Natural killer cell (primary cell): ENCODE results near the gene RFLNA. TPM values are rescaled to one million over a fixed set of nuclear protein-coding genes. Genes with fewer than 3 reads are reported as not detected.

Experiments
- ATAC-seq, 3 donors: fragments of 150-1000 bp in 2 of 3; fragments of 200-7000 bp in 1 of 3; cut with Tn5 transposase; 1 replicate in 1 of 3; 2 replicates in 2 of 3; pipeline ENCODE4 v1.10.0; 2021; ENCODE audit warnings: mild to moderate bottlenecking in 2 of 3, moderate library complexity in 2 of 3
- DNase-seq, 2 donors: peaks; one replicate each; pipeline versions ENCODE4 v3.0.0 to v3.0.0-alpha.2; 2013 to 2021; ENCODE audit warnings: mixed read lengths in 1 of 2
- H3K27ac ChIP-seq: one replicate; pipeline ENCODE4 v1.5.1; 2013; ENCODE audit warnings: mild to moderate bottlenecking, low read length
- H3K27me3 ChIP-seq: one replicate; pipeline ENCODE4 v1.6.1; 2013; ENCODE audit warnings: low read length; ENCODE audit not compliant: control insufficient read depth, insufficient read depth
- H3K36me3 ChIP-seq: one replicate; pipeline ENCODE4 v1.6.1; 2013; ENCODE audit warnings: low read length; ENCODE audit not compliant: control insufficient read depth, insufficient read depth
- H3K4me1 ChIP-seq: one replicate; pipeline ENCODE4 v1.6.1; 2013; ENCODE audit warnings: low read length; ENCODE audit not compliant: control insufficient read depth, insufficient read depth
- H3K4me3 ChIP-seq: one replicate; pipeline ENCODE4 v1.5.1; 2013; ENCODE audit warnings: low read length
- H3K9me3 ChIP-seq: one replicate; pipeline ENCODE4 v1.6.1; 2013; ENCODE audit warnings: low read length; ENCODE audit not compliant: control insufficient read depth, insufficient read depth
- H3K27ac Mint-ChIP-seq, 2 donors: one replicate each; pipeline ENCODE4 v1.8.0; 2022; ENCODE audit warnings: mild to moderate bottlenecking in 2 of 2, mixed read lengths in 2 of 2, moderate library complexity in 1 of 2
- H3K27me3 Mint-ChIP-seq, 2 donors: one replicate each; pipeline ENCODE4 v1.8.0; 2022; ENCODE audit warnings: low read depth in 2 of 2, mixed read lengths in 2 of 2
- H3K36me3 Mint-ChIP-seq: one replicate; pipeline ENCODE4 v1.8.0; 2022; ENCODE audit warnings: mixed read lengths
- H3K4me1 Mint-ChIP-seq, 2 donors: one replicate each; pipeline ENCODE4 v1.8.0; 2022; ENCODE audit warnings: mixed read lengths in 2 of 2
- H3K4me3 Mint-ChIP-seq: one replicate; pipeline ENCODE4 v1.8.0; 2022; ENCODE audit warnings: mild to moderate bottlenecking, moderate library complexity, mixed read lengths
- H3K9me3 Mint-ChIP-seq, 2 donors: one replicate each; pipeline ENCODE4 v1.8.0; 2022; ENCODE audit warnings: mixed read lengths in 2 of 2
- WGBS: methylation state at CpG from one replicate; pipeline ENCODE4 v1.1.7; 2013; ENCODE audit warnings: missing lambda C conversion rate; ENCODE audit not compliant: insufficient coverage; 5-methylcytosine and 5-hydroxymethylcytosine counted together
- intact Hi-C: fragments of 100-400 bp; cut with micrococcal nuclease; formaldehyde crosslinking; loops from one replicate; pipeline ENCODE4 v1.14.2; 2022
- total RNA-seq, 4 donors: library from RNA; stranded (reverse); fragments of 120-200 nt in 1 of 4; gene quantifications; one replicate each; pipeline versions ENCODE4 v1.2.3 to v1.2.4, GENCODE V29; 2013 to 2022
- TF ChIP-seq, protein P1 (sequence below): fragments of 200-600 bp; IDR thresholded peaks from one replicate; pipeline ENCODE4 v1.8.0; 2022; ENCODE audit warnings: antibody characterized with exemption

Gene RFLNA
- total RNA-seq, 3 donors from 2014 or later (not counting 1 experiment from before 2014, with no cell fraction given): 0.85 TPM; not detected in 2

DNA sequence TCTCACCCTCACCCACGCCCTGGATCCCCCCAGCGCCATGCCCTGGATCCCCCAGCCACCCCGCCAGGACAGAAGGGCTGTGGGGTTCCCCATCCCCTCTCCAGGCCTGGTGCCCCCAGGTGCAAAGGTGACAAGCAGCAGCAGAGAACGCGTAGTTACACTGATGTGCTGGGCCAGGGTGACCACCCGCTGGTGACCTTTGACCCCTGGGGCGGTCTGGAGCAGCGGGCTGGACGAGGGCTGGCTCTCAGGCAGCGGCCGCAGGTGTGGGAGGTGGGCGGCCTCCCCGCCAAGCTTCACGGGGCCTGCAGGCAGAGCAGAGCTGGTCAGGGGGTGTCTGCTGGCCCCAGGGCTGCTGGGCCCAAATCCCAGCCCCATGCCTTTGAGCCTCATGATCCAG, 40.1 kb downstream of the RFLNA start:
- peaks cover 7% of the 10 kb centered on the region for H3K36me3 Mint-ChIP-seq
- DNase-seq (no peak), ATAC-seq (no peak)
- H3K9me3 ChIP-seq: no peaks in the 10 kb centered on the region
- peaks cover 0 to 8% of the 10 kb centered on the region in 2 donors for H3K4me1 Mint-ChIP-seq
- no peak overlapping the region for H3K27ac Mint-ChIP-seq
- no peaks in the 10 kb centered on the region for H3K27me3 Mint-ChIP-seq
- TF ChIP-seq, protein P1, sequence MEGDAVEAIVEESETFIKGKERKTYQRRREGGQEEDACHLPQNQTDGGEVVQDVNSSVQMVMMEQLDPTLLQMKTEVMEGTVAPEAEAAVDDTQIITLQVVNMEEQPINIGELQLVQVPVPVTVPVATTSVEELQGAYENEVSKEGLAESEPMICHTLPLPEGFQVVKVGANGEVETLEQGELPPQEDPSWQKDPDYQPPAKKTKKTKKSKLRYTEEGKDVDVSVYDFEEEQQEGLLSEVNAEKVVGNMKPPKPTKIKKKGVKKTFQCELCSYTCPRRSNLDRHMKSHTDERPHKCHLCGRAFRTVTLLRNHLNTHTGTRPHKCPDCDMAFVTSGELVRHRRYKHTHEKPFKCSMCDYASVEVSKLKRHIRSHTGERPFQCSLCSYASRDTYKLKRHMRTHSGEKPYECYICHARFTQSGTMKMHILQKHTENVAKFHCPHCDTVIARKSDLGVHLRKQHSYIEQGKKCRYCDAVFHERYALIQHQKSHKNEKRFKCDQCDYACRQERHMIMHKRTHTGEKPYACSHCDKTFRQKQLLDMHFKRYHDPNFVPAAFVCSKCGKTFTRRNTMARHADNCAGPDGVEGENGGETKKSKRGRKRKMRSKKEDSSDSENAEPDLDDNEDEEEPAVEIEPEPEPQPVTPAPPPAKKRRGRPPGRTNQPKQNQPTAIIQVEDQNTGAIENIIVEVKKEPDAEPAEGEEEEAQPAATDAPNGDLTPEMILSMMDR: no peak
- no peaks in the 10 kb centered on the region for H3K9me3 Mint-ChIP-seq
- H3K27me3 ChIP-seq: no peaks in the 10 kb centered on the region
- H3K36me3 ChIP-seq: peaks cover 43% of the 10 kb centered on the region
- H3K4me3 ChIP-seq: no peak overlapping the region
- no peaks in the 10 kb centered on the region for H3K4me1 ChIP-seq
- no peak overlapping the region for H3K4me3 Mint-ChIP-seq
- WGBS: 96% methylated on average over 14 of the region's 14 CpGs
- intact Hi-C loops: loop anchor here (5.0 kb wide), 1 partner anchor 432 kb away; no protein-coding TSS in a partner anchor
- no peak overlapping the region for H3K27ac ChIP-seq

DNA sequence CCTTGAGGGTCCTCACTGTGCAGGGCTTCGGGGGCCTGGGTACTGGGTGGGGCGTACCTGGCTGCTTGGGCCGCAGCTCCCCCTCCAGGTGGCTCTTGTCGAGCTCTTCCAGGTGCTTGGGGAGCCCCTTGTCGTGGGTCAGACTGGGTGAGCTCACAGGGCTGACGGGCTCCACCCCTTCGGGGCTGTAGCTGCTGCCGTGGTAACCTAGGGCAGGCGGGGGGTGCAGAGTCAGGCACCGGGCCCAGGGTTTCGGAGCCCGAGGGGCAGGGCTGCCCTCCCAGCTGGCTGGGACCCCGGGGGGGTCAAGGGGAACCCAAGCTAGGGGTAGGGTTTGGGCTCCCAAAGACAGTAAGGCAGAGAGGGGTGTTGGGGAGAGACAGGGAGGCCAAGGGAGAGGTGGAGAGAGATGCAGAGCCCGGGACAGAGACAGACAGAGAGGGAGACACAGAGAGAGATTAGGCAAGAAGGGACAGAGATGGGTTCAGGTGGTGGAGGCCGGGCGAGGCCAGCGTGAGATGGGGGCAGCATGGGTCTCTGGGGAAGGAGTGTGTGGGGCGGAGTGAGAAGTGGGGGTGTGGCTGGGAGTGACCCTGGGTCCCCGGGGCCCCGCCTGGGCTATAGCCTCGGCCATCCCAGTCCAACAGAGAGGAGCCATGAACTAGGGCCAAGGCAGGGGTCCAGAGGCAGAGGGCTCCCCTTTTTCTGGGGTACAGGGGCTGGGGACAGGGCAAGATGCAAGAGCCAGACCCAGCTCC, 40.7 kb downstream of the RFLNA start:
- Histone ChIP-seq H3K27ac (no peak overlapping the region), H3K4me3 (no peak overlapping the region), H3K27me3 (no peaks in the 10 kb centered on the region), H3K9me3 (no peaks in the 10 kb centered on the region), H3K36me3 (peaks cover 43% of the 10 kb centered on the region), H3K4me1 (no peaks in the 10 kb centered on the region)
- H3K4me1 Mint-ChIP-seq: peaks cover 0 to 12% of the 10 kb centered on the region in 2 donors
- ATAC-seq (no peak), DNase-seq (no peak)
- TF ChIP-seq, protein P1: no peak
- no peaks in the 10 kb centered on the region for H3K27me3 Mint-ChIP-seq
- H3K27ac Mint-ChIP-seq: no peak overlapping the region
- H3K4me3 Mint-ChIP-seq: no peak overlapping the region
- WGBS: 98% methylated on average over 21 of the region's 21 CpGs
- no peaks in the 10 kb centered on the region for H3K9me3 Mint-ChIP-seq
- peaks cover 7% of the 10 kb centered on the region for H3K36me3 Mint-ChIP-seq
- intact Hi-C loops: no loop called here

DNA sequence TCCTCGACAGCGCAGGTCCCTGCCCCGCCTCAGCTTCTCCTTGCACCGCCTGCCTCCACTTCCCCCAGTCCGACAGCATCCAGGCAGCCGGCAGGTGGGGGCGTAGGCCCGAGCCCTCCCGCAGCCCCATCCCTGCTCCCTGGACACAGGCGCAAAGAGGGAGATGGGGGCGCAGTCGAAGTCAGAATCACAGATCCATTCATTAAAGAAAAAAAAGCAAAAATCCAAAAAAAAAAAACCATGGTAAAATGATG, 41.2 kb downstream of the RFLNA start:
- H3K4me3 ChIP-seq: no peak overlapping the region
- H3K9me3 ChIP-seq: no peaks in the 10 kb centered on the region
- DNase-seq: no peak
- Mint-ChIP-seq H3K9me3 (no peaks in the 10 kb centered on the region), H3K4me3 (no peak overlapping the region), H3K27me3 (no peaks in the 10 kb centered on the region), H3K27ac (no peak overlapping the region), H3K4me1 (peaks cover 0 to 12% of the 10 kb centered on the region in 2 donors), H3K36me3 (peaks cover 7% of the 10 kb centered on the region)
- TF ChIP-seq, protein P1: no peak
- no peaks in the 10 kb centered on the region for H3K27me3 ChIP-seq
- intact Hi-C loops: no loop called here
- H3K4me1 ChIP-seq: no peaks in the 10 kb centered on the region
- H3K36me3 ChIP-seq: peaks cover 40% of the 10 kb centered on the region
- H3K27ac ChIP-seq: no peak overlapping the region
- ATAC-seq: no peak
- WGBS: over 99% methylated on average over 12 of the region's 12 CpGs
